A673 (cell line): ENCODE results near the gene HIKESHI. TPM values are rescaled to one million over a fixed set of nuclear protein-coding genes. Genes with fewer than 3 reads are reported as not detected.

Experiments used
- BruUV-seq: library from RNA; stranded (reverse); fragments of 400-500 nt; replicated peaks from 2 replicates; lab custom pipeline; 2021; lab: Mats Ljungman, UMichigan
- CTCF ChIA-PET: fragments of 300-600 bp; sonication (Branson Sonifier 250); formaldehyde crosslinking; loops from one replicate; lab custom pipeline; 2022; ENCODE audit warnings: antibody characterized with exemption; lab: Charles Lee
- POLR2A ChIA-PET: fragments of 300-600 bp; sonication (Branson Sonifier 250); formaldehyde crosslinking; loops from one replicate; lab custom pipeline; 2022; ENCODE audit warnings: antibody characterized with exemption; ENCODE audit not compliant: low non-redundant PET; lab: Charles Lee
- DNase-seq: peaks from one replicate; pipeline ENCODE4 v3.0.0-alpha.2; 2015; ENCODE audit warnings: low spot score
- H3K27ac ChIP-seq: fragments of 200-600 bp; sonication (generic); 2 replicates; pipeline ENCODE4 v1.5.1; 2016; ENCODE audit warnings: mixed run types, low read depth, mild to moderate bottlenecking, mixed read lengths, antibody characterized with exemption, low read length; ENCODE audit not compliant: poor library complexity, severe bottlenecking
- H3K27me3 ChIP-seq: fragments of 200-600 bp; sonication (generic); replicated peaks from 2 replicates; pipeline ENCODE4 v1.6.1; 2017; ENCODE audit warnings: mixed run types, low read depth, mild to moderate bottlenecking, mixed read lengths, antibody characterized with exemption, low read length; ENCODE audit not compliant: insufficient read depth, poor library complexity
- H3K36me3 ChIP-seq: fragments of 200-600 bp; sonication (generic); 2 replicates; pipeline ENCODE4 v1.6.1; 2016; ENCODE audit warnings: mixed run types, mild to moderate bottlenecking, mixed read lengths, antibody characterized with exemption, low read length; ENCODE audit not compliant: insufficient read depth, poor library complexity, severe bottlenecking
- H3K4me1 ChIP-seq: fragments of 200-600 bp; sonication (generic); 2 replicates; pipeline ENCODE4 v1.6.1; 2017; ENCODE audit warnings: mixed run types, mild to moderate bottlenecking, mixed read lengths, antibody characterized with exemption, low read length; ENCODE audit not compliant: insufficient read depth, poor library complexity, severe bottlenecking
- H3K4me3 ChIP-seq: fragments of 200-600 bp; sonication (generic); 2 replicates; pipeline ENCODE4 v1.5.1; 2016; ENCODE audit warnings: low read depth, mixed run types, mild to moderate bottlenecking, mixed read lengths, low read length; ENCODE audit not compliant: poor library complexity, severe bottlenecking
- H3K9me3 ChIP-seq: fragments of 200-600 bp; sonication (generic); 2 replicates; pipeline ENCODE4 v1.6.1; 2016; ENCODE audit warnings: mixed run types, low read depth, mild to moderate bottlenecking, mixed read lengths, antibody characterized with exemption, low read length; ENCODE audit not compliant: poor library complexity, severe bottlenecking
- CTCF ChIP-seq: fragments of 300-800, 200-600 bp; sonication (generic); conservative IDR thresholded peaks from 2 replicates; pipeline ENCODE4 v1.5.1; 2017; ENCODE audit warnings: low read depth, mild to moderate bottlenecking, antibody characterized with exemption, low read length, moderate library complexity, mixed read lengths
- EZH2 ChIP-seq: fragments of 200-600 bp; sonication (generic); IDR thresholded peaks from 2 replicates; pipeline ENCODE4 v1.6.1; 2017; ENCODE audit warnings: borderline replicate concordance, low read depth, mild to moderate bottlenecking, mixed read lengths, antibody characterized with exemption, low read length; ENCODE audit not compliant: poor library complexity, severe bottlenecking
- intact Hi-C: fragments of 100-400 bp; cut with micrococcal nuclease; formaldehyde crosslinking; loops from one replicate; pipeline ENCODE4 v1.10.0; 2022; ENCODE audit not compliant: unreplicated experiment
- total RNA-seq: library from RNA; stranded (reverse); gene quantifications from 2 replicates; pipeline ENCODE4 v1.2.3, GENCODE V29; 2021

HIKESHI gene
- total RNA-seq, 1 experiment from 2014 or later, result 55.1 TPM

- ChIA-PET POLR2A (no interaction called here), CTCF (no interaction called here)
- TF ChIP-seq EZH2, result no peak
- no peak for TF ChIP-seq CTCF
- intact Hi-C loops, result no loop called here
- BruUV-seq, result no TSS peak
- H3K36me3 ChIP-seq, result no peaks in the 10 kb centered on the region
- no peaks in the 10 kb centered on the region for H3K9me3 ChIP-seq
- peak; percentile 27 for DNase-seq
- no peaks in the 10 kb centered on the region for H3K4me1 ChIP-seq
- no peak overlapping the region for H3K27ac ChIP-seq
- H3K27me3 ChIP-seq, result no peaks in the 10 kb centered on the region
- no peak overlapping the region for H3K4me3 ChIP-seq
Observed at GRCh38 chr11:86370922-86371594, 69.0 kb downstream of the HIKESHI start.

- Histone ChIP-seq H3K36me3 (no peaks in the 10 kb centered on the region), H3K4me3 (no peak overlapping the region), H3K4me1 (no peaks in the 10 kb centered on the region), H3K27me3 (no peaks in the 10 kb centered on the region), H3K9me3 (no peaks in the 10 kb centered on the region), H3K27ac (no peak overlapping the region)
- intact Hi-C loops, result no loop called here
- TF ChIP-seq EZH2, result no peak
- no peak for TF ChIP-seq CTCF
- ChIA-PET POLR2A (no interaction called here), CTCF (no interaction called here)
- BruUV-seq, result no TSS peak
- DNase-seq, result no peak
Observed at GRCh38 chr11:86372041-86372440, 70.0 kb downstream of the HIKESHI start.

- Histone ChIP-seq H3K4me3 (no peak overlapping the region), H3K9me3 (no peaks in the 10 kb centered on the region), H3K27me3 (no peaks in the 10 kb centered on the region), H3K27ac (no peak overlapping the region), H3K36me3 (no peaks in the 10 kb centered on the region), H3K4me1 (no peaks in the 10 kb centered on the region)
- ChIA-PET CTCF (no interaction called here), POLR2A (no interaction called here)
- no peak for DNase-seq
- no peak for TF ChIP-seq EZH2
- TF ChIP-seq CTCF, result no peak
- intact Hi-C loops, result no loop called here
- BruUV-seq, result no TSS peak
Observed at GRCh38 chr11:86372586-86372985, 70.5 kb downstream of the HIKESHI start.
